HG03175 (cell line): Measurements from ENCODE around the gene ACSF3.
"Not testable (repeated sequence)": the region's sequence is repeated elsewhere in the genome, so short reads cannot be mapped to it uniquely, and the experiment has no call there.

Experiments used
- ATAC-seq: cut with Tn5 transposase; IDR thresholded peaks from one replicate; pipeline ENCODE4 v1.9.1; 2021; ENCODE audit warnings: mild to moderate bottlenecking, moderate library complexity; ENCODE audit not compliant: unreplicated experiment

ACSF3 gene

GRCh38 chr16:89072548-89073130 is 21.0 kb upstream of the ACSF3 start:
- no peak for ATAC-seq

- ATAC-seq: no peak
Measured at GRCh38 chr16:89073346-89074071, 20.1 kb upstream of the ACSF3 start.

- not testable (repeated sequence) for ATAC-seq
Measured at GRCh38 chr16:89074072-89074674, 19.5 kb upstream of the ACSF3 start.

GRCh38 chr16:89074803-89075688 is 18.6 kb upstream of the ACSF3 start:
- no peak for ATAC-seq

- ATAC-seq: no peak
Measured at GRCh38 chr16:89076159-89076558, 17.5 kb upstream of the ACSF3 start.

GRCh38 chr16:89077076-89077475 is 16.6 kb upstream of the ACSF3 start:
- ATAC-seq: no peak

- ATAC-seq: no peak
Measured at GRCh38 chr16:89078172-89078571, 15.5 kb upstream of the ACSF3 start.

- no peak for ATAC-seq
Measured at GRCh38 chr16:89079434-89079980, 14.1 kb upstream of the ACSF3 start.

GRCh38 chr16:89080196-89080853 is 13.3 kb upstream of the ACSF3 start:
- no peak for ATAC-seq

- no peak for ATAC-seq
Measured at GRCh38 chr16:89081556-89081955, 12.1 kb upstream of the ACSF3 start.

- no peak for ATAC-seq
Measured at GRCh38 chr16:89084411-89084810, 9.2 kb upstream of the ACSF3 start.

- no peak for ATAC-seq
Measured at GRCh38 chr16:89084814-89085612, 8.6 kb upstream of the ACSF3 start.

- ATAC-seq: no peak
Measured at GRCh38 chr16:89085755-89086154, 7.9 kb upstream of the ACSF3 start.

GRCh38 chr16:89087922-89088497 is 5.6 kb upstream of the ACSF3 start:
- ATAC-seq: no peak

- no peak for ATAC-seq
Measured at GRCh38 chr16:89089120-89089519, 4.5 kb upstream of the ACSF3 start.

- no peak for ATAC-seq
Measured at GRCh38 chr16:89090182-89090630, 3.4 kb upstream of the ACSF3 start.

- no peak for ATAC-seq
Measured at GRCh38 chr16:89090669-89091426, 2.8 kb upstream of the ACSF3 start.

- ATAC-seq: no peak
Measured at GRCh38 chr16:89092013-89092412, 1.6 kb upstream of the ACSF3 start.

GRCh38 chr16:89093252-89093601 is 425 bp upstream of the ACSF3 start:
- not testable (repeated sequence) for ATAC-seq
